Left renal cortex interstitium (tissue), 4 donors: ENCODE measurements around the gene FBXO2. TPM values are rescaled to one million over a fixed set of nuclear protein-coding genes. Genes with fewer than 3 reads are reported as not detected.

ENCODE experiments used
- DNase-seq, 4 donors: peaks; one replicate each; pipeline ENCODE4 v3.0.0-alpha.2; 2013; ENCODE audit warnings: low read depth in 4 of 4, low spot score in 2 of 4, missing footprints in 1 of 4
- polyA plus RNA-seq, 4 donors: library from polyadenylated mRNA; unstranded; fragments of 120-200 nt; gene quantifications; one replicate each; pipeline ENCODE4 v1.2.1, GENCODE V29; 2013; ENCODE audit not compliant: insufficient read length in 4 of 4

Gene FBXO2
- polyA plus RNA-seq: 1 to 10 TPM; 1.4 to 1.7 (median 1.5) TPM

GRCh38 chr1:11654137-11654938 lies at the start of gene FBXO2, which contains the start of gene FBXO44:
Gene FBXO2, minus strand, starts transcription at chr1:11654429. Its CDS starts 89 bp downstream, at chr1:11654340.
Gene FBXO44, plus strand, starts transcription at chr1:11654877. Its CDS starts 959 bp downstream, at chr1:11655836.
- no peak for DNase-seq

GRCh38 chr1:11703357-11704193 lies 49.3 kb upstream of the FBXO2 start:
- DNase-seq: no peak

GRCh38 chr1:11701981-11702803 lies 48.0 kb upstream of the FBXO2 start:
- DNase-seq: no peak

- DNase-seq: no peak
Measured at GRCh38 chr1:11701551-11701961, 47.3 kb upstream of the FBXO2 start.

- no peak for DNase-seq
Measured at GRCh38 chr1:11700601-11701467, 46.6 kb upstream of the FBXO2 start.

- no peak for DNase-seq
Measured at GRCh38 chr1:11697893-11698210, 43.6 kb upstream of the FBXO2 start.

GRCh38 chr1:11697188-11697892 lies 43.1 kb upstream of the FBXO2 start:
- no peak for DNase-seq

- no peak for DNase-seq
Measured at GRCh38 chr1:11695861-11696260, 41.6 kb upstream of the FBXO2 start.

- no peak for DNase-seq
Measured at GRCh38 chr1:11693917-11694316, 39.7 kb upstream of the FBXO2 start.

GRCh38 chr1:11693024-11693590 lies 38.9 kb upstream of the FBXO2 start:
- no peak for DNase-seq

GRCh38 chr1:11691928-11692711 lies 37.9 kb upstream of the FBXO2 start:
- DNase-seq: no peak

GRCh38 chr1:11691302-11691914 lies 37.2 kb upstream of the FBXO2 start, which contains the start of gene DRAXIN:
Gene DRAXIN, plus strand, starts transcription at chr1:11691710. Its CDS starts 14,549 bp downstream, at chr1:11706259.
- no peak for DNase-seq

- DNase-seq: peak in 3 of 4 donors; percentile 37 to 49 (median 39)
Measured at GRCh38 chr1:11690397-11691301, 36.4 kb upstream of the FBXO2 start.

GRCh38 chr1:11688506-11688905 lies 34.3 kb upstream of the FBXO2 start:
- no peak for DNase-seq

GRCh38 chr1:11685210-11685752 lies 31.1 kb upstream of the FBXO2 start:
- no peak for DNase-seq

GRCh38 chr1:11684070-11684469 lies 29.8 kb upstream of the FBXO2 start:
- no peak for DNase-seq
